Measurements from ENCODE around the gene PRKCI. TPM values are rescaled to one million over a fixed set of nuclear protein-coding genes. Genes with fewer than 3 reads are reported as not detected.
"Not testable (repeated sequence)": the region's sequence is repeated elsewhere in the genome, so short reads cannot be mapped to it uniquely, and the experiment has no call there.

The PRKCI gene
- total RNA-seq: 65.5 TPM

DNA sequence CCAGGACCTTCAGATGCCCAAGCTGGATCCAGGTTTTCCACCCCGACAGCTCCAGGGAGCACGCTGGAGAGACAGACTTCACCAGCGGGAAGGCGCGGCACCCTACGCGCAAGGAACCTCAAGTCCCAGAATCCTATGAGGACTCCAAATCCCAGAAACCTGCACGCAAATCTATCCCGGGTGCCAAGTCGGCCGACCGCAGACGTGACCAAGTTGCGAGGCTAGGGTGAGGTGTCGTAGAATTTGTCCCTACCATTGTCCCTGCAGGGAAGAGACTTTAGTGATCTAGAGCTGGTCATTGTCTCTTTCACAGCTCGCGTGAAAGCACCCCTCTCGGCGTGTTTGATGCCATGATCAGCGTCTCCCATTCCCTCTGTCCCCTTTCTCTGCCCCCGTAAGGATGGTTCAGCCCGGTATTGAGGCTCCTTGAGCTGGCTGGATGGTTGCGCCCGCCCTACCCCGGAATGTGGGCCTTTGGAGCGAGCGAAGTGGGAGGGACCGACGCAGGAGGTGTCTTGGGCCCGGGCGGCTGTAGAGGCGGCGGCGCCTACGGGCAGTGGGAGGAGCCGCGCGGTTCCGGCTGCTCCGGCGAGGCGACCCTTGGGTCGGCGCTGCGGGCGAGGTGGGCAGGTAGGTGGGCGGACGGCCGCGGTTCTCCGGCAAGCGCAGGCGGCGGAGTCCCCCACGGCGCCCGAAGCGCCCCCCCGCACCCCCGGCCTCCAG, at the start of gene PRKCI:
TSS of gene PRKCI (plus strand) at position 501 of the 723 bp plus-strand sequence. CDS start 246 bp downstream, outside the sequence.
- DNase-seq (ENCODE audit: low spot score): peak; percentile 96

DNA sequence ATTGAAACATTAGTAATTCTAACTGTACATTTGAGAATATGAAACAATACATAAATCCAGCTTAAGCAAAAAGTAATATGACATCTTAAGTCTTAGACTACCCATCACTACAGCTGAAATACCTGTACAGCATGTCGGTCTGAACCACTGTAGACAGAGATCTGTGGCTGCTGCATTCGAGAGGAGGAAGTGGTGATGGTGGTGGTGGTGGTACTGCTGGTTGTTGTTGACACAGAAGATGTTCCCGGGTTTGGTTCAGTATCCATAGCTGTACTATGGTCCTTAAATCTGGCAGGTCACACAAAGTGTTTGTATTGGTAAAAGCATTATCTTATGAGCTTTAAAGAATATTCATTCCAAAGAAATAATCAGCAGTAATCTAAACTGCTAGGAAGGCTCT, 43.6 kb upstream of the PRKCI start:
- no peak for DNase-seq (ENCODE audit: low spot score)

DNA sequence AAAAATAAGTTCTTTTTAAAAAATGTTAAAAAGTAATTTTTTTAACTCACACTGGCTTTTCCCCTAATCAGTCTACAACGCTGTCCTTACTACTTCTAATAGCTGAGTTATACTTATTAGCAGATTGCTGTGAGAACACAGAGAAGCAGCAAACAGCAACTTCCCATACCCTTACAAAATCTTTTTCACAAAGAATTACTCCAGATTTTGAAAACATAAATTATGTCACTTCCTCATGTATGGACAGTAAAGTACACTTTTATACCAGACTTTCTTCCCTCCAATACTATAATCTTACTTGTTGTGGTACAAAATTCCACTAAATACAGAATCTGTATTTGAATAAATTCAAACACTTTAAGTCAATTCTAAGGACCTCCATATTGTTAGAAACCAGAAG, 42.8 kb upstream of the PRKCI start:
- no peak for DNase-seq (ENCODE audit: low spot score)

DNA sequence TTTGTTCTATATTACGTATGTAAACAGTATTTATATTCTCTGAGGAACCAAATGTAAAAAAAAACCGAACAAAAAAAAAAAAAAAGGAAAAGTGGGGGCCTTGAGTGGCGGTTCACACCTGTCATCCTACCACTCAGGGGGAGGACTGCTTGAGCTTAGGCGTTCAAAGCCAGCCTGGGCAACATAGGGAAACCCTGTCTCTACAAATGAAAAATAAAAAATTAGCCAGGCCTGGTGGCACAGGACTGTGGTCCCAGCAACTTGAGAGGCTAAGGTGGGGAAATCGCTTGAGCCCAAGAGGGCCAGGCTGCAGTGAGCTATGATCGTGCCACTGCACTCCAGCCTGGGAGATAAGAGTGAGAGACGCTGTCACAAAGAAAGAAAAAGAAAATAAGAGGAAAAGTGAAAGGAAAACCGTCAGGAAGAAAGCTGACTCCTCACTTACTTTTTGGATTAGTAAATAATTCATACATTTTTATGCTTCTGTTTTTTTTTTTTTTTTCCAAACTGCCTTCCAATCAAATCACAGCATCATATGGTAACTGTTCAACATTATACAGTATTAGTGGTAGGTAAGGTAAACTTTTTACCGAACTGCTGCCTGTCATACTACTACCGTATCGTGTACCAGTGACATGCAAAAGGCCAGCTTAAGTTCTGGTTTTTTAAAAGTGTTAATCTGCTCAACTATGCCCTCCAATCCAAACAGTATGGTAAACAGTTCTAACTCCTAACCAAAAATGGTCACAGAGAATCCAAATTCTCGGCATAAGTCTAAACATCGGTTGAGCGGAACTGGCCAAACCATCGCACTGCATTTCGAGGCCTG, 41.9 kb upstream of the PRKCI start:
- DNase-seq (ENCODE audit: low spot score): no peak

GRCh38 chr3:170180908-170181885, 41.0 kb upstream of the PRKCI start, which contains the start of gene PHC3:
Gene PHC3 (minus strand): TSS chr3:170181733. CDS start chr3:170181715, 18 bp downstream.
- peak; percentile 94 for DNase-seq (ENCODE audit: low spot score)

- DNase-seq (ENCODE audit: low spot score): no peak
Observed at GRCh38 chr3:170189398-170190256, 32.6 kb upstream of the PRKCI start.

- DNase-seq (ENCODE audit: low spot score): not testable (repeated sequence)
Observed at GRCh38 chr3:170195759-170196158, 26.5 kb upstream of the PRKCI start.

DNA sequence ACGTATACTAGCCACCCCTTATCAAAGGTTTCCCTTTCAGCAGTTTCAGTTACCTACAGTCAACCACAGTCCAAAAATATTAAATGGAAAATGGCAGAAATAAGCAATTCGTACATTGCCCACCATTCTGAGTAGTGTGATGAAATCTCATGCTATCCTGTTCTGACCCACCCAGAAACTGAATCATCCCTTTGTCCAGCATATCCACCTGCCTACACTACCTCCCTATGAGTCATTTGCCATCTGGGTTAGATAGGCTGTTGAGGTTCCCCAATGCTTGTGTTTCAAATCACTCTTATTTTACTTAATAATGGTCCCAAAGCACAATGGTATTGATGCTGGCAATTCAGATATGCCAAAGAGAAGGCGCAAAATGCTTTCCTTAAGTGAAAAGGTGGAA, 25.4 kb upstream of the PRKCI start:
- DNase-seq (ENCODE audit: low spot score): no peak

DNA sequence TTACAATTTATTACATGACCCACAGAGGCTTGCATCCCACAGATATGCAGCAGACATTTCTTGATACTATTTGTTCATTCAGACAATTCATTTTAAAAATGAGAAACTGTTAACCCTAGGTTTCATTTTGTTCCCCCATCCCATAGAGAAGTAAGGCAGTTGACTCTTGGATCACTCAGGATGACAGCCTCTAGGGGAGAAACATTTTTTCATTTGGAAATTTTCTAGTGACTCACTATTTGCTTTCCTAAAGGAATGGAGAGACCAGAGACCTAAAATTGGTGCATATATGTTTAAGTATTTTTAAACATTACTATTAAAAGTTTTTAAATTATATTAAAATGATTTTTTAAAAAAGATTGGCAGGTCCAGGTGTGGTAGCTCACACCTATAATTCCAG, 21.2 kb upstream of the PRKCI start:
- no peak for DNase-seq (ENCODE audit: low spot score)

- DNase-seq (ENCODE audit: low spot score): no peak
Observed at GRCh38 chr3:170201527-170201926, 20.7 kb upstream of the PRKCI start.

DNA sequence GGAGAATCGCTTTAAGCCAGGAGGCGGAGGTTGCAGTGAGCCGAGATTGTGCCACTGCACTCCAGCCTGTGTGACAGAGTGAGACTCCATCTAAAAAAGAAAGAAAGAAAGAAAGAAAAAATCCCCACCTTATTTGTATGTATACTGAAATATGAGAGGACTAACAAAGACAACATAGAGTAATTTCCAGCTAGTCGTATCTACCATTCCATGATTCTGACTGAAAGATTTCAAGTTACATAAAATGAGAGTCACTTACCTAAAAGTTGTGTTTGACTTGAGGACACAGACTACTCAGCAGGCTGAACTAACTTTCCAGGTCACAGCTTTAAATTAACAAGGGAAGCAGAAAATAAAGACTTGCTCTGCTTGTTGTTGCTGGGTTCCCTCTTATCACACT, 18.8 kb upstream of the PRKCI start:
- no peak for DNase-seq (ENCODE audit: low spot score)

- DNase-seq (ENCODE audit: low spot score): no peak
Observed at GRCh38 chr3:170204023-170204472, 18.2 kb upstream of the PRKCI start.

DNA sequence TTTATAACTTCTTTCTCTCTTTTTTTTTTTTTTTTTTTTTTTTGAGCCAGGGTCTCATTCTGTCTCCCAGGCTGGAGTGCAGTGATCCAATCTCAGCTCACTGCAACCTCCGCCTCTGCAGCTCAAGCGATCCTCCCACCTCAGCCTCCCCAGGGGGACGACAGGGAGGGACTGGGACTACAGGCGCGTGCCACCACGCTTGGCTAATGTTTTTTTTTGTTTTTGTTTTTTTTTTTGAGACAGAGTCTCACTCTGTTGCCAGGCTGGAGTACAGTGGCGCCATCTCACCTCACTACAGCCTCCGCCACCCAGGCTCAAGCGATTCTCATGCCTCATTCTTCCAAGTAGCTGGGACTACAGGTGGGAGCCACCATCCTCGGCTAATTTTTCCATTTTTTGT, 17.7 kb upstream of the PRKCI start:
- DNase-seq (ENCODE audit: low spot score): no peak

DNA sequence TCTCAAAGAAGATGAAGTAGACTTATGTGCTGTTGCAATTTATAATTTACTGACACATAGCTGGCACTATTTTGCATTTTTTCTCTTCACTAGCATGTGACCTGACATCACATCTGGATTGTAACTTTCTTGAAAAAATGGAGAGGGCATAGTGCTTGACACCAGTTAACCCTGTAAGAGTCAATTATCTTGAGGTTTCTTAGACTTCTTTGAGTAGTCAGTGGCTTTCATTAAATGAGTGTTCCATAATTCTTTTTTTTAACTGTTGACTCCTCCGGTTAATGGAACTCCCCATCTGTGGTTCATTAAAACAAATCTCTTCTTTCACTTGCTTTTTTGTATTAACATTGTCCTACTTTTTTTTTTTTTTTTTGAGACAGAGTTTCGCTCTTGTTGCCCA, 16.9 kb upstream of the PRKCI start:
- no peak for DNase-seq (ENCODE audit: low spot score)

DNA sequence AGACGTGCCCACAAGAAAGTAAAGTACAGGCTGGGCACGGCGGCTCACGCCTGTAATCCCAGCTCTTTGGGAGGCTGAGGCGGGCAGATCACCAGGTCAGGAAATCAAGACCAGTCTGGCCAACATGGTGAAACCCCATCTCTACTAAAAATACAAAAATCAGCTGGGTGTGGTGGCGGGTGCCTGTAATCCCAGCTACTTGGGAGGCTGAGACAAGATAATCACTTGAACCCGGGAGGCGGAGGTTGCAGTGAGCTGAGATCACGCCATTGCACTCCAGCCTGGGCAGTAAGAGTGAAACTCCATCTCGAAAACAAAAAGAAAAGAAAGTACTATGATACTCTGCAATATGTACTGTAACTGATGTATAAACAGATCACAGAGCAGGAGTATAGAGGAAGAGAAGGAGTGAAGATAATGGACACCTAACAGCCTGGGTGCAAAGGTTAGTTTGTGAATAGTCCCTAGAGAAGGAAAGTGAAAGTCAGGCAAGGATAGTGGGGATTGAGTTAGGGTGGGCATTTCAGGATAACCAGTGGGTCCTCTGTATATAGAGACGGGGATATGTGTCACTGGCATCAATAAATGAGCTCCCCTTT, 16.0 kb upstream of the PRKCI start:
- DNase-seq (ENCODE audit: low spot score): not testable (repeated sequence)

GRCh38 chr3:170207717-170208116, 14.5 kb upstream of the PRKCI start:
- DNase-seq (ENCODE audit: low spot score): no peak

DNA sequence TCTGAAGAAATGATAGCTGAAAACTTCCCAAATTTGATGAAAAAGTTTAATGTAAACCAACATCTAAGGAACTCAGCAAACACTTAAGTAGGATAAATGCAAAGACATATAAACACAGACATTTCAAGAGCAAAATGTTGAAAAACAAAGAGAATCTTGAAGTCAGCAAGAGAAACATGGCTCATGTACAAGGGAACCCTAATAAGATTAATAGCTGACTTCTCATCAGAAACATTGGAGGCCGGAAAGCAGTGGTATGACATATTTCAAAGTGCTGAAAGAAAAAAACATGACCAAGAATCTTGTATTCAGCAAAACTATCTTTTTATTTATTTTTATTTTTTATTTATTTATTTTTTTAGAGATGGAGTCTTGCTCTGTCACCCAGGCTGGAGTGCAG, 10.6 kb upstream of the PRKCI start:
- DNase-seq (ENCODE audit: low spot score): no peak

DNA sequence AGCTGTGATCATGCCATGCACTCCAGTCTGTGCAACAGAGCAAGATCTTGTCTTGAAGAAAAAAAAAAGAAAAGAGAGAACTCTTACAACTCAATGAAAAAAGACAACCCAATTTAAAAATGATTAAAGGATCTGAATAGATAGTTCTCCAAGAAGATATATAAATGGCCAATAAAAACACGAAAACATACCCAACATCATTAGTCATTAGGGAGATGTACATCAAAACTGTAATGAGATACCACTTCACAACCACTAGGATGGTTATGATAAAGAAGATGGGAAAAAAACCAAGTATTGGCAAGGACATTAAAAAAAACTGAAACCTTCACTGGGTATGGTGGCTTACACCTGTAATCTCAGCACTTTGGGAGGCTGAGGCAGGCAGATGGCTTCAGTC, 2.4 kb upstream of the PRKCI start:
- DNase-seq (ENCODE audit: low spot score): no peak

DNA sequence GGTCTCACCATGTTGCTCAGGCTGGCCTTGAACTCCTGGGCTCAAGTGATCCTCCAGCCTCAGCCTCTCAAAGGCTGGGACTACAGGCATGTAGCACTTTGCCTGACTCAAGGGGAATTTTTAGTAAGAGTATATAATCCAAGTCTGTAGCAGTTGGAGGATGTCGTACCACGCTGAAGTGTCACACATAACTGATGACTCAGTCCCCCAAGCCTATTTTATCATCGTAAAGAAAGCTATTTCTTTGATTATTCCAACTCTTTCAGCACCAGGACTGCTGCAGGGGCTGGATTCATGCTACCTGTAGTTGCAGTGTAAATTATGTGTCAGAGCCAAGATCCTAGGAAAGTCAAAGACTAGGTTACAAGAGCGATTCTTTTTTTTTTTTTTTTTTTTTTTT, 1.4 kb upstream of the PRKCI start:
- no peak for DNase-seq (ENCODE audit: low spot score)

All from ureter (tissue), 1 donor.